ENCODE data around the gene ATP9B.

DNA sequence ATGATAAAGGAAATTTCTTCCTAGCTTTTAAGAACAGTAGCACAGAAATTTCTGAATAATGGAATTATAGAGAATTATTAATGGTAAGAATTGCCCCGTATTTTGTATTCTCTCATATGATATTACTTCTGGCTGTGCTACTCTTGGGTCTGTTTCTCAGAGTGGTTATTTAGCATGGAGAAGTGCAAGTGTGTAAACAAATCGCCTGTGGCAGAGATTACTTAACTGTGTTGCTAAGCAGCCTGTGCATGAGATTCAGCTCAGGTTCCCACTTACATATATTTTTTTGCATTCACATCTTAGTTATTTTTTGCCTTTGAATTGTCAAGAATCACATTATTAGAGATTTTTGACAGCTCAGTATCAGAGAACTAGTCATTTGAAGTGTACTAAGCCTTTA lies 246.4 kb downstream of the ATP9B start:
- no peak for TF ChIP-seq FOXJ3 (CRISPR knock-in tag; IDR thresholded peaks at IDR 0.05)
- no peak for TF ChIP-seq SMC3 (IDR thresholded peaks at IDR 0.05; ENCODE audit: low read depth, low read length)
- TF ChIP-seq GABPA (IDR thresholded peaks at IDR 0.05; ENCODE audit: low read depth) = no peak
- TF ChIP-seq TAF1 (IDR thresholded peaks at IDR 0.05; ENCODE audit: borderline replicate concordance, low read depth, low read length) = no peak
- no peak for TF ChIP-seq GATA2 (CRISPR knock-in tag; IDR thresholded peaks at IDR 0.05)
- TF ChIP-seq, protein P1, sequence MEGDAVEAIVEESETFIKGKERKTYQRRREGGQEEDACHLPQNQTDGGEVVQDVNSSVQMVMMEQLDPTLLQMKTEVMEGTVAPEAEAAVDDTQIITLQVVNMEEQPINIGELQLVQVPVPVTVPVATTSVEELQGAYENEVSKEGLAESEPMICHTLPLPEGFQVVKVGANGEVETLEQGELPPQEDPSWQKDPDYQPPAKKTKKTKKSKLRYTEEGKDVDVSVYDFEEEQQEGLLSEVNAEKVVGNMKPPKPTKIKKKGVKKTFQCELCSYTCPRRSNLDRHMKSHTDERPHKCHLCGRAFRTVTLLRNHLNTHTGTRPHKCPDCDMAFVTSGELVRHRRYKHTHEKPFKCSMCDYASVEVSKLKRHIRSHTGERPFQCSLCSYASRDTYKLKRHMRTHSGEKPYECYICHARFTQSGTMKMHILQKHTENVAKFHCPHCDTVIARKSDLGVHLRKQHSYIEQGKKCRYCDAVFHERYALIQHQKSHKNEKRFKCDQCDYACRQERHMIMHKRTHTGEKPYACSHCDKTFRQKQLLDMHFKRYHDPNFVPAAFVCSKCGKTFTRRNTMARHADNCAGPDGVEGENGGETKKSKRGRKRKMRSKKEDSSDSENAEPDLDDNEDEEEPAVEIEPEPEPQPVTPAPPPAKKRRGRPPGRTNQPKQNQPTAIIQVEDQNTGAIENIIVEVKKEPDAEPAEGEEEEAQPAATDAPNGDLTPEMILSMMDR (IDR thresholded peaks at IDR 0.05) = no peak
- no peak for TF ChIP-seq PBX3 (IDR thresholded peaks at IDR 0.05)
- no peak for TF ChIP-seq ELF1 (IDR thresholded peaks at IDR 0.05)
- TF ChIP-seq CHD2 (IDR thresholded peaks at IDR 0.05; ENCODE audit: low read length, partially characterized antibody) = no peak
- TF ChIP-seq RCOR1 (IDR thresholded peaks at IDR 0.05; ENCODE audit: low read length) = no peak
- no peak for TF ChIP-seq EP300 (IDR thresholded peaks at IDR 0.05; ENCODE audit: borderline replicate concordance in 1 of 2, low read depth in 1 of 2, low read length in 1 of 2)
- TF ChIP-seq EZH2phosphoT487 (IDR thresholded peaks at IDR 0.05; ENCODE audit: borderline replicate concordance, low read depth) = no peak
- no peak for TF ChIP-seq POLR2AphosphoS5 (IDR thresholded peaks at IDR 0.05; ENCODE audit: low read depth, low read length)
